Measurements from ENCODE around the gene NRAP. TPM values are rescaled to one million over a fixed set of nuclear protein-coding genes. Genes with fewer than 3 reads are reported as not detected.

NRAP gene
- total and polyA plus RNA-seq, 2 donors (not counting 3 experiments of a cell fraction or from before 2014, with no cell fraction given), result not detected

- CTCF ChIA-PET, result interaction anchor here (0.8 to 1.3 kb wide), 2 partner anchors 16 to 28 kb away, joined by 4 read pairs; no protein-coding TSS in a partner anchor
- no peaks in the 10 kb centered on the region for H3K9me1 ChIP-seq (replicated peaks; ENCODE audit: control insufficient read depth, extremely low read depth, insufficient read depth, low read length)
- H2AFZ ChIP-seq (ENCODE audit: low read depth, low read length), result no peak overlapping the region
- intact Hi-C loops (cut with micrococcal nuclease), result loop anchor here (2.0 to 5.0 kb wide), 5 partner anchors 173 to 730 kb away; partner anchors contain the start of genes ADRB1, CCDC186, DCLRE1A and NHLRC2
- dilution Hi-C loops (cut with MboI; ENCODE audit: extremely low pct_ligation_motif_present, low sequenced_read_pairs), result no loop called here
- POLR2A ChIA-PET, result no interaction called here
- no peak for TF ChIP-seq FOS (IDR thresholded peaks at IDR 0.05; ENCODE audit: borderline replicate concordance, insufficient read depth, low read length)
- TF ChIP-seq JUN (IDR thresholded peaks at IDR 0.05; ENCODE audit: borderline replicate concordance, insufficient read depth, insufficient read length, low read depth), result no peak
- TF ChIP-seq GATA2 (IDR thresholded peaks at IDR 0.05; ENCODE audit: insufficient read depth, insufficient read length, low read depth, low read length), result no peak
- no peak for TF ChIP-seq MYC (IDR thresholded peaks at IDR 0.05; ENCODE audit: low read depth, low read length)
- no peak for TF ChIP-seq EZH2 (IDR thresholded peaks at IDR 0.05; ENCODE audit: borderline replicate concordance, low read depth, low read length, severe bottlenecking)
- no peak for TF ChIP-seq POLR2A (IDR thresholded peaks at IDR 0.05; ENCODE audit: low read depth, low read length)
- TF ChIP-seq CTCF (IDR thresholded peaks at IDR 0.05; ENCODE audit: extremely low read depth in 1 of 2, insufficient read depth in 1 of 2, low read depth in 1 of 2, low read length in 2 of 2), result no peak
- TF ChIP-seq MAX (IDR thresholded peaks at IDR 0.05; ENCODE audit: insufficient read depth, insufficient read length), result no peak
- TF ChIP-seq POLR2AphosphoS5 (IDR thresholded peaks at IDR 0.05; ENCODE audit: insufficient read depth, low read depth, low read length), result no peak
- no peak overlapping the region for H3K9ac ChIP-seq (replicated peaks; ENCODE audit: extremely low read depth, insufficient read depth, low read length)
- no TSS peak for BruUV-seq (replicated peaks)
- DNase-seq (ENCODE audit: low read depth, low spot score) (peak; percentile 16), FAIRE-seq (no peak)
- no peaks in the 10 kb centered on the region for H3K9me3 ChIP-seq (replicated peaks; ENCODE audit: control insufficient read depth, insufficient read depth, low read length)
- peak overlapping the region; percentile 70 for H3K27ac ChIP-seq (ENCODE audit: insufficient read depth, low read depth, low read length)
- H4K20me1 ChIP-seq (replicated peaks; ENCODE audit: control insufficient read depth, extremely low read depth, insufficient read depth, low read length), result no peaks in the 10 kb centered on the region
- H3K79me2 ChIP-seq (ENCODE audit: control insufficient read depth, insufficient read depth, low read length), result peaks cover 46% of the 10 kb centered on the region
- peaks cover 11% of the 10 kb centered on the region for H3K4me1 ChIP-seq (ENCODE audit: control insufficient read depth, extremely low read depth, insufficient read depth, low read length)
- H3K4me3 ChIP-seq (replicated peaks in 1 of 3; ENCODE audit: insufficient read depth in 1 of 3, low read depth in 1 of 3, low read length in 3 of 3), result no peak overlapping the region
- no peaks in the 10 kb centered on the region for H3K27me3 ChIP-seq (ENCODE audit: control insufficient read depth in 2 of 2, insufficient read depth in 2 of 2, low read length in 2 of 2)
- H3K4me2 ChIP-seq (ENCODE audit: insufficient read depth, low read length), result peak overlapping the region; percentile 81
- no peaks in the 10 kb centered on the region for H3K36me3 ChIP-seq (ENCODE audit: control insufficient read depth in 2 of 2, extremely low read depth in 1 of 2, insufficient read depth in 2 of 2, low read length in 2 of 2)
Measured at GRCh38 chr10:113681533-113682470, 18.0 kb upstream of the NRAP start.

Data from endothelial cell of umbilical vein (primary cell).